Keratinocyte (primary cell): ENCODE measurements around the gene PRKCA. TPM values are rescaled to one million over a fixed set of nuclear protein-coding genes. Genes with fewer than 3 reads are reported as not detected.

Source experiments
- DNase-seq: peaks from one replicate; pipeline ENCODE4 v3.0.0-alpha.2; 2011; ENCODE audit warnings: low read depth, missing footprints, low spot score
- FAIRE-seq: peaks from 2 replicates; lab custom pipeline; 2011; peaks lifted over from hg19 to GRCh38; lab: Jason Lieb, UNC
- H2AFZ ChIP-seq: 2 replicates; pipeline ENCODE4 v1.6.0; 2012; ENCODE audit warnings: low read length, control low read depth, inconsistent platforms; ENCODE audit not compliant: control insufficient read depth
- H3K27ac ChIP-seq: 2 replicates; pipeline ENCODE4 v1.5.1; 2011; ENCODE audit warnings: low read length; ENCODE audit not compliant: control insufficient read depth, insufficient read depth
- H3K27me3 ChIP-seq: 3 replicates; pipeline ENCODE4 v1.6.0; 2011; ENCODE audit warnings: low read length; ENCODE audit not compliant: control insufficient read depth, insufficient read depth; ENCODE audit errors: extremely low read depth
- H3K36me3 ChIP-seq, 2 experiments: 2 replicates in 1 of 2; 3 replicates in 1 of 2; pipeline ENCODE4 v1.5.1; 2011; ENCODE audit warnings: low read length in 2 of 2, mild to moderate bottlenecking in 1 of 2; ENCODE audit not compliant: control insufficient read depth in 2 of 2, insufficient read depth in 2 of 2; ENCODE audit errors: extremely low read depth in 1 of 2
- H3K4me1 ChIP-seq: 3 replicates; pipeline ENCODE4 v1.5.1; 2011; ENCODE audit warnings: low read length; ENCODE audit not compliant: control insufficient read depth, insufficient read depth; ENCODE audit errors: extremely low read depth
- H3K4me2 ChIP-seq: 3 replicates; pipeline ENCODE4 v1.6.0; 2011; ENCODE audit warnings: low read depth, low read length; ENCODE audit not compliant: control insufficient read depth, insufficient read depth; ENCODE audit errors: extremely low read depth
- H3K4me3 ChIP-seq, 3 experiments: fragments of 200-600 bp in 1 of 3; sonication (generic) in 1 of 3; 2 replicates in 2 of 3; 3 replicates in 1 of 3; pipeline ENCODE4 v1.5.1; 2011 to 2016; ENCODE audit warnings: low read length in 3 of 3, mild to moderate bottlenecking in 3 of 3, control low read depth in 2 of 3, inconsistent platforms in 1 of 3, low read depth in 1 of 3, mixed read lengths in 1 of 3, mixed run types in 1 of 3, moderate library complexity in 1 of 3; ENCODE audit not compliant: control insufficient read depth in 2 of 3, insufficient read depth in 2 of 3; ENCODE audit errors: extremely low read depth in 1 of 3
- H3K79me2 ChIP-seq: 2 replicates; pipeline ENCODE4 v1.6.0; 2012; ENCODE audit warnings: low read length; ENCODE audit not compliant: control insufficient read depth, insufficient read depth
- H3K9ac ChIP-seq: 3 replicates; pipeline ENCODE4 v1.6.0; 2011; ENCODE audit warnings: low read length; ENCODE audit not compliant: control insufficient read depth, insufficient read depth; ENCODE audit errors: extremely low read depth
- H3K9me1 ChIP-seq: 3 replicates; pipeline ENCODE4 v1.6.0; 2011; ENCODE audit warnings: low read length; ENCODE audit not compliant: control insufficient read depth, insufficient read depth; ENCODE audit errors: extremely low read depth
- H3K9me3 ChIP-seq: 2 replicates; pipeline ENCODE4 v1.5.1; 2012; ENCODE audit warnings: low read depth, low read length; ENCODE audit not compliant: control insufficient read depth
- H4K20me1 ChIP-seq: 3 replicates; pipeline ENCODE4 v1.6.0; 2011; ENCODE audit warnings: low read length; ENCODE audit not compliant: control insufficient read depth, insufficient read depth; ENCODE audit errors: extremely low read depth
- EZH2 ChIP-seq: IDR thresholded peaks from one replicate; pipeline ENCODE4 v1.6.1; 2012; ENCODE audit warnings: inconsistent platforms, mild to moderate bottlenecking, low read length, moderate library complexity
- dilution Hi-C: fragments of 300-500 bp; cut with MboI; formaldehyde crosslinking; loops from one replicate; pipeline ENCODE4 v1.7.0; 2020; ENCODE audit warnings: low sequenced_read_pairs; ENCODE audit not compliant: extremely low pct_ligation_motif_present
- polyA plus RNA-seq, 5 experiments: library from polyadenylated mRNA; depleted of rRNA in 3 of 5; stranded (reverse) in 3 of 5; stranded (forward) in 1 of 5; unstranded in 1 of 5; fragments of >200 nt; gene quantifications; 1 replicate in 1 of 5; 2 replicates in 3 of 5; 3 replicates in 1 of 5; pipeline versions ENCODE4 v1.2.1 to v1.2.3, GENCODE V29; 2011 to 2012; ENCODE audit warnings: missing spikeins in 2 of 5, low read depth in 1 of 5, low replicate concordance in 1 of 5
- TF ChIP-seq, protein P1 (sequence below), 3 experiments: IDR thresholded peaks in 1 of 3; conservative IDR thresholded peaks in 1 of 3; optimal IDR thresholded peaks in 1 of 3; 2 replicates in 2 of 3; 3 replicates in 1 of 3; pipeline versions ENCODE3 to v1.5.1; 2011; ENCODE audit warnings: low read length in 3 of 3, mild to moderate bottlenecking in 3 of 3, moderate library complexity in 2 of 3, control low read depth in 1 of 3, inconsistent platforms in 1 of 3; ENCODE audit not compliant: insufficient read depth in 2 of 3; ENCODE audit errors: extremely low read depth in 1 of 3

PRKCA gene
- polyA plus RNA-seq, 1 donor (not counting 4 experiments of a cell fraction or from before 2014, with no cell fraction given) = 3.6 TPM

DNA sequence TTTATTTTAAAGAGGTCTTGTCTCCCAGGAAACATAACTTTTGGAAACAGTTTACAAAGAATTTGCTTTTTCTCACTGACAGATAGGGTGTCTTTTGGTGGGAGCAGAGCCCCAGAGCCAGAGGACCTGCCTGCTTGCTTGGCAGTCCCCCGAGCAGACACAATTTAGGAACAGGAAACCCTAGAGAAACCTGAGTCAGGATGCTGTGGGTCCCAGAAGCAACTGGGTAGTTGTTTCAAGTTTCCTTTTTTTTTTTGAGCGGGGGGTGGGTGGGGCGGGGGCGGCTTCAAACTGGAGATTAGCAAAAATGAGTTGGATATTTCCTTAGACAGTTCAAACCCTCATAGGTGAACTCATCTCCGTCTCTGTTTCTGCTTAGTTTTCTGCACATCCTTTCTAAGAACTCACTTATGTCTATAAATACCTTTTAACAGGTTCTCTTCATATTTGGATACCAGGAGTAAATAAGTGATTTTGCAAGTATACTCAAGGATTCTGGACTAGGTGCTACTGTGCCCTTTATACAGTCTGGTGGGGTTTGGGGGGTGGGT lies 135.1 kb downstream of the PRKCA start:
- Histone ChIP-seq H3K27me3 (no peaks in the 10 kb centered on the region), H3K4me2 (no peak overlapping the region), H2AFZ (no peak overlapping the region), H3K36me3 (no peaks in the 10 kb centered on the region), H4K20me1 (no peaks in the 10 kb centered on the region), H3K4me1 (peaks cover 20% of the 10 kb centered on the region), H3K9me3 (no peaks in the 10 kb centered on the region), H3K27ac (no peak overlapping the region), H3K9me1 (no peaks in the 10 kb centered on the region), H3K9ac (no peak overlapping the region), H3K4me3 (no peak overlapping the region), H3K79me2 (peaks cover 2% of the 10 kb centered on the region)
- DNase-seq = no peak
- dilution Hi-C loops = no loop called here
- no peak for TF ChIP-seq EZH2
- TF ChIP-seq, protein P1, sequence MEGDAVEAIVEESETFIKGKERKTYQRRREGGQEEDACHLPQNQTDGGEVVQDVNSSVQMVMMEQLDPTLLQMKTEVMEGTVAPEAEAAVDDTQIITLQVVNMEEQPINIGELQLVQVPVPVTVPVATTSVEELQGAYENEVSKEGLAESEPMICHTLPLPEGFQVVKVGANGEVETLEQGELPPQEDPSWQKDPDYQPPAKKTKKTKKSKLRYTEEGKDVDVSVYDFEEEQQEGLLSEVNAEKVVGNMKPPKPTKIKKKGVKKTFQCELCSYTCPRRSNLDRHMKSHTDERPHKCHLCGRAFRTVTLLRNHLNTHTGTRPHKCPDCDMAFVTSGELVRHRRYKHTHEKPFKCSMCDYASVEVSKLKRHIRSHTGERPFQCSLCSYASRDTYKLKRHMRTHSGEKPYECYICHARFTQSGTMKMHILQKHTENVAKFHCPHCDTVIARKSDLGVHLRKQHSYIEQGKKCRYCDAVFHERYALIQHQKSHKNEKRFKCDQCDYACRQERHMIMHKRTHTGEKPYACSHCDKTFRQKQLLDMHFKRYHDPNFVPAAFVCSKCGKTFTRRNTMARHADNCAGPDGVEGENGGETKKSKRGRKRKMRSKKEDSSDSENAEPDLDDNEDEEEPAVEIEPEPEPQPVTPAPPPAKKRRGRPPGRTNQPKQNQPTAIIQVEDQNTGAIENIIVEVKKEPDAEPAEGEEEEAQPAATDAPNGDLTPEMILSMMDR (optimal IDR thresholded peaks at IDR 0.05 in 1 of 3, IDR thresholded peaks at IDR 0.05 in 1 of 3, conservative IDR thresholded peaks at IDR 0.05 in 1 of 3; ENCODE audit: extremely low read depth in 1 of 3, insufficient read depth in 2 of 3, low read length in 3 of 3) = no peak
- FAIRE-seq = no peak

DNA sequence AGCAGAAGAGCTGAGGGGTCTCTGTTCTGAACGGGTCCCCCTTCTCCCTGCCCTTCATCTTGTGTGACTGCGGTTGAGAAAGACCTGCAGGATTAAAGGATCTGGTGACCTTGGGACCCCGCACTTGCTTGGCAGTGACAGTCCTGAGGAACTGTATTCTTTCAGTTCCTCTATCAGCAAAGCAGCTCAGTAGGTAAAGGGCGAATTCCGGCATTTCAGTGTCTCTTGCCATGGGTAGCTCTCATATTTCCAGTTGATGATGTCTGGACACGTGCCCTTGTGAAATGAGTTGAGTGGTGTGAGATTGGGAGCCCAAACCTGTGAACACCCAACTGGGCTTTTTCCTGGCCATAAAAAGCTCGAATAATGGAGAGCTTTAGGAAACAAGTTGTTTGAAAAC lies 135.7 kb downstream of the PRKCA start:
- DNase-seq (no peak), FAIRE-seq (no peak)
- TF ChIP-seq, protein P1 (optimal IDR thresholded peaks at IDR 0.05 in 1 of 3, IDR thresholded peaks at IDR 0.05 in 1 of 3, conservative IDR thresholded peaks at IDR 0.05 in 1 of 3; ENCODE audit: extremely low read depth in 1 of 3, insufficient read depth in 2 of 3, low read length in 3 of 3) = no peak
- no peak overlapping the region for H2AFZ ChIP-seq
- peaks cover 15% of the 10 kb centered on the region for H3K4me1 ChIP-seq
- H3K9me1 ChIP-seq = no peaks in the 10 kb centered on the region
- dilution Hi-C loops = no loop called here
- no peaks in the 10 kb centered on the region for H4K20me1 ChIP-seq
- peaks cover 2% of the 10 kb centered on the region for H3K79me2 ChIP-seq
- no peak overlapping the region for H3K27ac ChIP-seq
- H3K9ac ChIP-seq = no peak overlapping the region
- no peaks in the 10 kb centered on the region for H3K27me3 ChIP-seq
- H3K36me3 ChIP-seq = no peaks in the 10 kb centered on the region
- H3K9me3 ChIP-seq = no peaks in the 10 kb centered on the region
- H3K4me2 ChIP-seq = no peak overlapping the region
- no peak overlapping the region for H3K4me3 ChIP-seq
